ENCODE results near the gene PAWR. TPM values are rescaled to one million over a fixed set of nuclear protein-coding genes. Genes with fewer than 3 reads are reported as not detected.
"Not testable (repeated sequence)": the region's sequence is repeated elsewhere in the genome, so short reads cannot be mapped to it uniquely, and the experiment has no call there.

PAWR gene
- polyA plus RNA-seq, 4 donors: 14.2 to 47.6 (median 19.2) TPM

GRCh38 chr12:79652521-79652920 lies 38.2 kb downstream of the PAWR start:
- Histone ChIP-seq H3K9me3 (ENCODE audit: control insufficient read depth in 2 of 2, insufficient read depth in 1 of 2, low read depth in 1 of 2, low read length in 1 of 2) (no peaks in the 10 kb centered on the region), H3K4me1 (ENCODE audit: control insufficient read depth in 3 of 3, insufficient read depth in 2 of 3, low read depth in 1 of 3, low read length in 2 of 3) (peaks cover 0 to 15% (median 2%) of the 10 kb centered on the region in 3 donors), H3K27ac (ENCODE audit: low read depth in 1 of 3, low read length in 2 of 3) (no peak overlapping the region), H3K36me3 (ENCODE audit: control insufficient read depth in 3 of 3, insufficient read depth in 2 of 3, low read depth in 1 of 3, low read length in 3 of 3) (no peaks in the 10 kb centered on the region), H3K27me3 (ENCODE audit: control insufficient read depth in 3 of 3, insufficient read depth in 3 of 3, low read length in 3 of 3) (no peaks in the 10 kb centered on the region), H3K4me3 (ENCODE audit: low read depth in 1 of 3, low read length in 3 of 3) (no peak overlapping the region)
- DNase-seq (no peak), FAIRE-seq (no peak)
- whole genome bisulfite sequencing, 3 donors: 90 to 93% (median 93%) methylated on average over 1 of the region's 1 CpG

- WGBS, 3 donors: 5 to 64% (median 48%) methylated on average over 2 of the region's 2 CpGs
- no peaks in the 10 kb centered on the region for H3K27me3 ChIP-seq (ENCODE audit: control insufficient read depth in 3 of 3, insufficient read depth in 3 of 3, low read length in 3 of 3)
- no peaks in the 10 kb centered on the region for H3K36me3 ChIP-seq (ENCODE audit: control insufficient read depth in 3 of 3, insufficient read depth in 2 of 3, low read depth in 1 of 3, low read length in 3 of 3)
- H3K4me1 ChIP-seq (ENCODE audit: control insufficient read depth in 3 of 3, insufficient read depth in 2 of 3, low read depth in 1 of 3, low read length in 2 of 3): peaks cover 0 to 21% (median 2%) of the 10 kb centered on the region in 3 donors
- FAIRE-seq (no peak), DNase-seq (peak in 1 of 2 donors; percentile 36)
- no peaks in the 10 kb centered on the region for H3K9me3 ChIP-seq (ENCODE audit: control insufficient read depth in 2 of 2, insufficient read depth in 1 of 2, low read depth in 1 of 2, low read length in 1 of 2)
- no peak overlapping the region for H3K27ac ChIP-seq (ENCODE audit: low read depth in 1 of 3, low read length in 2 of 3)
- no peak overlapping the region for H3K4me3 ChIP-seq (ENCODE audit: low read depth in 1 of 3, low read length in 3 of 3)
These were observed 40.3 kb downstream of the PAWR start for GRCh38 chr12:79650440-79650839.

GRCh38 chr12:79648881-79649280 lies 41.9 kb downstream of the PAWR start:
- no peak for FAIRE-seq
- 18 to 64% (median 46%) methylated on average over 1 of the region's 1 CpG for WGBS, 3 donors
- H3K36me3 ChIP-seq (ENCODE audit: control insufficient read depth in 3 of 3, insufficient read depth in 2 of 3, low read depth in 1 of 3, low read length in 3 of 3): no peaks in the 10 kb centered on the region
- H3K4me3 ChIP-seq (ENCODE audit: low read depth in 1 of 3, low read length in 3 of 3): no peak overlapping the region
- H3K27me3 ChIP-seq (ENCODE audit: control insufficient read depth in 3 of 3, insufficient read depth in 3 of 3, low read length in 3 of 3): no peaks in the 10 kb centered on the region
- no peak overlapping the region for H3K27ac ChIP-seq (ENCODE audit: low read depth in 1 of 3, low read length in 2 of 3)
- peaks cover 0 to 25% (median 2%) of the 10 kb centered on the region in 3 donors for H3K4me1 ChIP-seq (ENCODE audit: control insufficient read depth in 3 of 3, insufficient read depth in 2 of 3, low read depth in 1 of 3, low read length in 2 of 3)
- DNase-seq: peak; percentile 36 to 44
- H3K9me3 ChIP-seq (ENCODE audit: control insufficient read depth in 2 of 2, insufficient read depth in 1 of 2, low read depth in 1 of 2, low read length in 1 of 2): no peaks in the 10 kb centered on the region

GRCh38 chr12:79646843-79647242 lies 43.9 kb downstream of the PAWR start:
- H3K4me1 ChIP-seq (ENCODE audit: control insufficient read depth in 3 of 3, insufficient read depth in 2 of 3, low read depth in 1 of 3, low read length in 2 of 3): peaks cover 0 to 27% (median 2%) of the 10 kb centered on the region in 3 donors
- WGBS, 3 donors: 93 to 97% (median 95%) methylated on average over 4 of the region's 4 CpGs

GRCh38 chr12:79645235-79645630 lies 45.5 kb downstream of the PAWR start:
- Histone ChIP-seq H3K4me3 (ENCODE audit: low read depth in 1 of 3, low read length in 3 of 3) (no peak overlapping the region), H3K36me3 (ENCODE audit: control insufficient read depth in 3 of 3, insufficient read depth in 2 of 3, low read depth in 1 of 3, low read length in 3 of 3) (no peaks in the 10 kb centered on the region), H3K4me1 (ENCODE audit: control insufficient read depth in 3 of 3, insufficient read depth in 2 of 3, low read depth in 1 of 3, low read length in 2 of 3) (peaks cover 0 to 27% (median 2%) of the 10 kb centered on the region in 3 donors), H3K9me3 (ENCODE audit: control insufficient read depth in 2 of 2, insufficient read depth in 1 of 2, low read depth in 1 of 2, low read length in 1 of 2) (no peaks in the 10 kb centered on the region), H3K27me3 (ENCODE audit: control insufficient read depth in 3 of 3, insufficient read depth in 3 of 3, low read length in 3 of 3) (no peaks in the 10 kb centered on the region), H3K27ac (ENCODE audit: low read depth in 1 of 3, low read length in 2 of 3) (no peak overlapping the region)
- FAIRE-seq: no peak
- peak; percentile 33 to 36 for DNase-seq

More at GRCh38 chr12:79646843-79647242, 43.9 kb downstream of the PAWR start:
- FAIRE-seq; H3K27ac ChIP-seq (ENCODE audit: low read depth in 1 of 3, low read length in 2 of 3); DNase-seq; H3K27me3 ChIP-seq (ENCODE audit: control insufficient read depth in 3 of 3, insufficient read depth in 3 of 3, low read length in 3 of 3); H3K9me3 ChIP-seq (ENCODE audit: control insufficient read depth in 2 of 2, insufficient read depth in 1 of 2, low read depth in 1 of 2, low read length in 1 of 2); H3K4me3 ChIP-seq (ENCODE audit: low read depth in 1 of 3, low read length in 3 of 3); H3K36me3 ChIP-seq (ENCODE audit: control insufficient read depth in 3 of 3, insufficient read depth in 2 of 3, low read depth in 1 of 3, low read length in 3 of 3): not testable (repeated sequence)

- WGBS, 3 donors: 45 to 54% (median 49%) methylated on average over 4 of the region's 4 CpGs
These were observed 46.2 kb downstream of the PAWR start for GRCh38 chr12:79644274-79645234.

GRCh38 chr12:79643821-79644220 lies 46.9 kb downstream of the PAWR start:
- H3K4me3 ChIP-seq (ENCODE audit: low read depth in 1 of 3, low read length in 3 of 3): no peak overlapping the region
- no peaks in the 10 kb centered on the region for H3K9me3 ChIP-seq (ENCODE audit: control insufficient read depth in 2 of 2, insufficient read depth in 1 of 2, low read depth in 1 of 2, low read length in 1 of 2)
- DNase-seq (peak in 1 of 2 donors; percentile 12), FAIRE-seq (no peak)
- no peaks in the 10 kb centered on the region for H3K36me3 ChIP-seq (ENCODE audit: control insufficient read depth in 3 of 3, insufficient read depth in 2 of 3, low read depth in 1 of 3, low read length in 3 of 3)
- WGBS, 3 donors: 51 to 69% (median 64%) methylated on average over 2 of the region's 2 CpGs
- no peaks in the 10 kb centered on the region for H3K27me3 ChIP-seq (ENCODE audit: control insufficient read depth in 3 of 3, insufficient read depth in 3 of 3, low read length in 3 of 3)
- H3K27ac ChIP-seq (ENCODE audit: low read depth in 1 of 3, low read length in 2 of 3): no peak overlapping the region
- peaks cover 0 to 19% (median 0%) of the 10 kb centered on the region in 3 donors for H3K4me1 ChIP-seq (ENCODE audit: control insufficient read depth in 3 of 3, insufficient read depth in 2 of 3, low read depth in 1 of 3, low read length in 2 of 3)

More at GRCh38 chr12:79644274-79645234, 46.2 kb downstream of the PAWR start:
- FAIRE-seq (peak; percentile 5), DNase-seq (no peak)
- H3K27me3 ChIP-seq (ENCODE audit: control insufficient read depth in 3 of 3, insufficient read depth in 3 of 3, low read length in 3 of 3): no peaks in the 10 kb centered on the region
- no peak overlapping the region for H3K4me3 ChIP-seq (ENCODE audit: low read depth in 1 of 3, low read length in 3 of 3)
- no peaks in the 10 kb centered on the region for H3K36me3 ChIP-seq (ENCODE audit: control insufficient read depth in 3 of 3, insufficient read depth in 2 of 3, low read depth in 1 of 3, low read length in 3 of 3)
- H3K9me3 ChIP-seq (ENCODE audit: control insufficient read depth in 2 of 2, insufficient read depth in 1 of 2, low read depth in 1 of 2, low read length in 1 of 2): no peaks in the 10 kb centered on the region
- H3K4me1 ChIP-seq (ENCODE audit: control insufficient read depth in 3 of 3, insufficient read depth in 2 of 3, low read depth in 1 of 3, low read length in 2 of 3): peaks cover 0 to 22% (median 2%) of the 10 kb centered on the region in 3 donors
- H3K27ac ChIP-seq (ENCODE audit: low read depth in 1 of 3, low read length in 2 of 3): no peak overlapping the region

DNA sequence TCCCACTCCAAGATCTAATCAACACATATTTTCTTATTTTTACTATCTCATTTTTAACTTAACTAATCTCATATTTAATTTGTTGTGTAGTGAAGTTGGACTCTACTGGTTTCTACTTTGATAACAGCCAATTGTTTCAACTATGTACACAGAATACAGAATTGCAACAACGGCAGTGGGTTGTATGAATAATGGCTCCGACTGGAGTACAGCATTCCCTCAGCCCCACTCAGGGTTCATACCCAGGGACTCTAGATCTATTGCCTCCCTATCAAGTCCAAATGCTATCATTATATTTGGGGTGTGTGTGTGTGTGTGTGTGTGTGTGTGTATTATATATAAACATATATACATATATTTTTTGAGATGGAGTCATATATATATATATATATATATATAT lies 52.3 kb downstream of the PAWR start:
- 50 to 77% (median 66%) methylated on average over 2 of the region's 2 CpGs for WGBS, 3 donors
- Histone ChIP-seq H3K4me1 (ENCODE audit: control insufficient read depth in 3 of 3, insufficient read depth in 2 of 3, low read depth in 1 of 3, low read length in 2 of 3) (no peaks in the 10 kb centered on the region), H3K27ac (ENCODE audit: low read depth in 1 of 3, low read length in 2 of 3) (no peak overlapping the region), H3K9me3 (ENCODE audit: control insufficient read depth in 2 of 2, insufficient read depth in 1 of 2, low read depth in 1 of 2, low read length in 1 of 2) (no peaks in the 10 kb centered on the region), H3K4me3 (ENCODE audit: low read depth in 1 of 3, low read length in 3 of 3) (no peak overlapping the region), H3K36me3 (ENCODE audit: control insufficient read depth in 3 of 3, insufficient read depth in 2 of 3, low read depth in 1 of 3, low read length in 3 of 3) (no peaks in the 10 kb centered on the region), H3K27me3 (ENCODE audit: control insufficient read depth in 3 of 3, insufficient read depth in 3 of 3, low read length in 3 of 3) (no peaks in the 10 kb centered on the region)
- no peak for DNase-seq
- no peak for FAIRE-seq

Measured in small intestine (tissue), 7 donors.